HepG2 (cell line): ENCODE measurements around the gene DDR1. TPM values are rescaled to one million over a fixed set of nuclear protein-coding genes. Genes with fewer than 3 reads are reported as not detected.

Experiments used
- ATAC-seq: fragments of 200-7000 bp; cut with Tn5 transposase; 3 replicates; pipeline ENCODE4 v1.9.1; 2020; ENCODE audit warnings: mild to moderate bottlenecking, moderate library complexity
- BruUV-seq: library from RNA; stranded (reverse); fragments of 400-500 nt; replicated peaks from 2 replicates; lab custom pipeline; 2021; lab: Mats Ljungman, UMichigan
- CTCF ChIA-PET: fragments of 300-600 bp; formaldehyde crosslinking; extraction: SDS; loops from one replicate; lab custom pipeline; 2021; ENCODE audit warnings: low total read pairs, inconsistent platforms, low intra/inter-chr PET ratio; lab: Yijun Ruan, JAX
- POLR2A ChIA-PET: fragments of 350-600 bp; sonication (Branson Sonifier 250); formaldehyde crosslinking; loops from one replicate; lab custom pipeline; 2020; ENCODE audit warnings: antibody characterized with exemption, inconsistent platforms; lab: Yijun Ruan, JAX
- DNase-seq: peaks from one replicate; pipeline ENCODE4 v3.0.0-alpha.2; 2015; ENCODE audit warnings: low spot score
- FAIRE-seq: peaks from 3 replicates; lab custom pipeline; 2011; peaks lifted over from hg19 to GRCh38; lab: Jason Lieb, UNC
- H2AFZ ChIP-seq: one replicate; pipeline ENCODE4 v1.6.1; 2011; ENCODE audit warnings: low read length, inconsistent platforms
- H3K27ac ChIP-seq: fragments of 300-600 bp; 3 replicates; pipeline ENCODE4 v1.8.0; 2011; ENCODE audit warnings: mixed run types, mild to moderate bottlenecking, mixed read lengths, low read length, inconsistent platforms; ENCODE audit not compliant: insufficient read depth; ENCODE audit errors: extremely low read length
- H3K27me3 ChIP-seq, 2 experiments: fragments of 200-600 bp in 1 of 2; 2 replicates in 1 of 2; 3 replicates in 1 of 2; pipeline versions ENCODE4 v1.6.0 to v1.8.0; 2011; ENCODE audit warnings: low read length in 2 of 2, mild to moderate bottlenecking in 2 of 2, moderate library complexity in 2 of 2, inconsistent platforms in 1 of 2; ENCODE audit not compliant: insufficient read depth in 2 of 2, control insufficient read depth in 1 of 2
- H3K36me3 ChIP-seq, 2 experiments: fragments of 200-600 bp in 1 of 2; replicated peaks in 1 of 2; 2 replicates in 1 of 2; 3 replicates in 1 of 2; pipeline versions ENCODE4 v1.5.1 to v1.8.0; 2011; ENCODE audit warnings: low read length in 2 of 2, inconsistent platforms in 1 of 2; ENCODE audit not compliant: insufficient read depth in 2 of 2, control insufficient read depth in 1 of 2
- H3K4me1 ChIP-seq: 2 replicates; pipeline ENCODE4 v1.5.1; 2012; ENCODE audit warnings: low read length, inconsistent platforms; ENCODE audit not compliant: insufficient read depth
- H3K4me2 ChIP-seq: 2 replicates; pipeline ENCODE4 v1.6.0; 2011; ENCODE audit warnings: low read depth, low read length, inconsistent platforms
- H3K4me3 ChIP-seq, 3 experiments: fragments of 200-600 bp in 1 of 3; sonication (generic), shearing (Covaris generic) in 1 of 3; replicated peaks in 1 of 3; 2 replicates each; pipeline ENCODE4 v1.5.1; 2011 to 2016; ENCODE audit warnings: low read length in 3 of 3, inconsistent platforms in 2 of 3, low read depth in 2 of 3, mild to moderate bottlenecking in 2 of 3, control low read depth in 1 of 3, mixed read lengths in 1 of 3; ENCODE audit not compliant: insufficient read depth in 1 of 3
- H3K79me2 ChIP-seq: one replicate; pipeline ENCODE4 v1.6.1; 2011; ENCODE audit warnings: low read length, inconsistent platforms; ENCODE audit not compliant: insufficient read depth
- H3K9ac ChIP-seq: 2 replicates; pipeline ENCODE4 v1.6.0; 2011; ENCODE audit warnings: mild to moderate bottlenecking, low read depth, low read length, inconsistent platforms; ENCODE audit not compliant: insufficient read depth
- H3K9me3 ChIP-seq: 2 replicates; pipeline ENCODE4 v1.5.1; 2012; ENCODE audit warnings: mild to moderate bottlenecking, low read length
- H4K20me1 ChIP-seq: 2 replicates; pipeline ENCODE4 v1.6.0; 2011; ENCODE audit warnings: inconsistent platforms, mild to moderate bottlenecking, low read length, moderate library complexity; ENCODE audit not compliant: insufficient read depth
- EEA1 ChIP-seq: sonication (generic); formaldehyde crosslinking; IDR thresholded peaks from 2 replicates; pipeline ENCODE4 v1.5.1; 2020; ENCODE audit warnings: mild to moderate bottlenecking, missing genetic modification reagents, borderline replicate concordance
- IRF2 ChIP-seq: IDR thresholded peaks from 2 replicates; pipeline ENCODE4 v1.6.1; 2018; ENCODE audit warnings: missing genetic modification reagents, missing compliant biosample characterization
- KDM6A ChIP-seq: IDR thresholded peaks from 2 replicates; pipeline ENCODE4 v1.6.1; 2016; ENCODE audit warnings: low read depth
- MAFG ChIP-seq: sonication (generic); formaldehyde crosslinking; IDR thresholded peaks from 2 replicates; pipeline ENCODE4 v1.5.1; 2020; ENCODE audit warnings: mild to moderate bottlenecking, missing genetic modification reagents
- PAXIP1 ChIP-seq: sonication (generic); formaldehyde crosslinking; conservative IDR thresholded peaks from 2 replicates; pipeline ENCODE4 v1.4.0; 2020; ENCODE audit warnings: mild to moderate bottlenecking, missing genetic modification reagents, moderate library complexity
- SOX6 ChIP-seq, 2 experiments: fragments of 450-650 bp in 1 of 2; sonication (generic) in 1 of 2; formaldehyde crosslinking in 1 of 2; IDR thresholded peaks; 2 replicates each; pipeline versions ENCODE4 v1.4.0 to v1.6.1; 2017 to 2020; ENCODE audit warnings: antibody characterized with exemption in 1 of 2, mild to moderate bottlenecking in 1 of 2, missing genetic modification reagents in 1 of 2
- SP5 ChIP-seq: IDR thresholded peaks from 2 replicates; pipeline ENCODE4 v1.6.1; 2016; ENCODE audit warnings: low read depth, borderline replicate concordance
- TERF1 ChIP-seq: sonication (generic); formaldehyde crosslinking; IDR thresholded peaks from 2 replicates; pipeline ENCODE4 v1.8.0; 2022; ENCODE audit warnings: mild to moderate bottlenecking, missing genetic modification reagents, moderate library complexity
- THAP9 ChIP-seq: sonication (generic); formaldehyde crosslinking; IDR thresholded peaks from 2 replicates; pipeline ENCODE4; 2020; ENCODE audit warnings: missing genetic modification reagents, mild to moderate bottlenecking, borderline replicate concordance
- ZEB1 ChIP-seq: IDR thresholded peaks from 2 replicates; pipeline ENCODE4 v1.6.1; 2012; ENCODE audit warnings: mild to moderate bottlenecking, low read depth, inconsistent platforms; ENCODE audit not compliant: insufficient replicate concordance
- ZNF12 ChIP-seq: sonication (generic); formaldehyde crosslinking; IDR thresholded peaks from 2 replicates; pipeline ENCODE4 v1.5.0; 2020; ENCODE audit warnings: missing genetic modification reagents
- ZNF292 ChIP-seq: sonication (generic); formaldehyde crosslinking; IDR thresholded peaks from 2 replicates; pipeline ENCODE4 v1.8.1; 2022; ENCODE audit warnings: mild to moderate bottlenecking, low read depth, missing genetic modification reagents, borderline replicate concordance
- WGBS: methylation state at CpG from one replicate; pipeline ENCODE4 v1.1.6; 2017; ENCODE audit warnings: low lambda C conversion rate; 5-methylcytosine and 5-hydroxymethylcytosine counted together
- in situ Hi-C: cut with HindIII; loops from 2 replicates; pipeline ENCODE4 v1.10.0; 2017; ENCODE audit warnings: low pct_unique_long_range_greater_than_20kb; ENCODE audit not compliant: extremely low pct_ligation_motif_present
- intact Hi-C: fragments of 100-400 bp; cut with micrococcal nuclease; formaldehyde crosslinking; loops from one replicate; pipeline ENCODE4 v1.10.0; 2022; ENCODE audit not compliant: unreplicated experiment
- polyA plus RNA-seq, 8 experiments: library from polyadenylated mRNA; depleted of rRNA in 3 of 8; stranded (reverse) in 7 of 8; unstranded in 1 of 8; fragments of >200 nt; fragmentation: Illumina TruSeq in 4 of 8; extraction: Trizol in 4 of 8; gene quantifications; 2 replicates each; pipeline versions ENCODE4 v1.2.1 to v1.2.3, GENCODE V29; 2011 to 2016; ENCODE audit warnings: low read depth in 4 of 8, missing spikeins in 1 of 8, mixed read lengths in 1 of 8; ENCODE audit not compliant: insufficient read depth in 1 of 8
- total RNA-seq, 5 experiments: library from RNA; depleted of rRNA; stranded (reverse); fragments of >200 nt; fragmentation: Illumina TruSeq; extraction: Trizol; gene quantifications; 2 replicates each; pipeline ENCODE4 v1.2.3, GENCODE V29; 2016; ENCODE audit warnings: low read depth in 1 of 5

The DDR1 gene
- total and polyA plus RNA-seq, 2 of the 13 experiments (the other 11 are each of a cell fraction or from before 2014, with no cell fraction given) = 16.7 to 20.2 TPM

GRCh38 chr6:30855429-30856075, 28.8 kb upstream of the DDR1 start:
- Histone ChIP-seq H3K79me2 (no peaks in the 10 kb centered on the region), H2AFZ (no peak overlapping the region), H3K4me2 (peak overlapping the region; percentile 64), H3K36me3 (no peaks in the 10 kb centered on the region), H4K20me1 (no peaks in the 10 kb centered on the region), H3K9ac (no peak overlapping the region; the same call in 1 of the 2 replicates), H3K9me3 (peaks cover 33% of the 10 kb centered on the region), H3K4me1 (peaks cover 35% of the 10 kb centered on the region), H3K27ac (no peak overlapping the region), H3K27me3 (no peaks in the 10 kb centered on the region), H3K4me3 (peak overlapping the region in 1 of 3 experiments; percentile 30; a peak in 2 of 6 replicates)
- POLR2A ChIA-PET = interaction anchor here (1.1 kb wide), 1 partner anchor 33 kb away, joined by 4 read pairs; no protein-coding TSS in a partner anchor
- no TSS peak for BruUV-seq
- in situ Hi-C loops = no loop called here
- ATAC-seq (peak; percentile 91), FAIRE-seq (peak; percentile 88), DNase-seq (peak; percentile 71)
- intact Hi-C loops = no loop called here
- 18% methylated on average over 6 of the region's 6 CpGs for WGBS
- CTCF ChIA-PET = no interaction called here
- TF ChIP-seq TERF1 (CRISPR knock-in tag) (no peak), MAFG (CRISPR knock-in tag) (0 out of 2 replicates have a peak, but pooled peaks have one; percentile 60), ZEB1 (peak; percentile 73), SOX6 (IDR thresholded peaks at IDR 0.05) (no peak), SOX6 (CRISPR knock-in tag; IDR thresholded peaks at IDR 0.05) (0 out of 2 replicates have a peak, but pooled peaks have one; percentile 18), SP5 (peak; percentile 69; the same call in 1 of the 2 replicates), IRF2 (0 out of 2 replicates have a peak, but pooled peaks have one; percentile 24), ZNF292 (CRISPR knock-in tag) (peak; percentile 58; the same call in 1 of the 2 replicates), EEA1 (CRISPR knock-in tag) (no peak), THAP9 (CRISPR knock-in tag) (peak; percentile 33; the same call in 1 of the 2 replicates), ZNF12 (peak; percentile 95), PAXIP1 (CRISPR knock-in tag) (peak; percentile 65; the same call in 1 of the 2 replicates), KDM6A (peak; percentile 30; the same call in 1 of the 2 replicates)
